ENCODE measurements around the gene RIT2. TPM values are rescaled to one million over a fixed set of nuclear protein-coding genes. Genes with fewer than 3 reads are reported as not detected.

The RIT2 gene
- polyA plus RNA-seq, 1 experiment: not detected

DNA sequence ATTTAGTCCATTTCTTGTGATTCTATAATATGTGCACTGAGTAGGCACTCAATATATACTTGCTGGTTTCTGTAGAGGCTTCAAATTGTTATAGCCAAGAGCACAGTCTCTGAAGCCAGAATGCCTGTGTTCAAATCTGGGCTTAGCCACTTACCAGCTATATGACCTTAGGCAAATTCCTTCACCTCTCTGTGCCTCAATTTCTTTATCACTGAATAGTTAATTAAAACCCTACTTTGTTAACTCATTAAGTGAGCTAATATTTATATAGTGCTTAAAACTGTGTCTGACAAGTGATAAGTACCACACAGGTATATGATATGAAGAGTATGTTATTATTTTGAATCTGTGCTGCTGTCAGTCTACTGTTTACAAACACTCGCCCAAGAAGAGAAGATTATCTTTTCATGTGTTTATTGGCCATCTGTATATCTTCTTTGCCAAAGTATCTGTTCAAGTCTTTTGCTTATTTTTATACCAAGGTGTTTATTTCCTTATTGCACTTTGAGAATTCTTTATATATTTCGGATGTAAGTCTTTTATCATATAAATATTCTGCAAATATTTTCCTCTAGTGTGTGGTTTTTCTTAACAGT lies 1.3 kb upstream of the RIT2 start:
- Histone ChIP-seq H3K9me3 (ENCODE audit: control insufficient read depth, insufficient read depth, low read length) (peaks cover 2% of the 10 kb centered on the region; the same call in 1 of the 2 replicates), H3K4me3 (ENCODE audit: low read depth, low read length) (no peak overlapping the region), H3K27me3 (ENCODE audit: control insufficient read depth, insufficient read depth, low read length) (no peaks in the 10 kb centered on the region), H3K27ac (ENCODE audit: low read depth, low read length) (no peak overlapping the region)
- TF ChIP-seq, protein P1, sequence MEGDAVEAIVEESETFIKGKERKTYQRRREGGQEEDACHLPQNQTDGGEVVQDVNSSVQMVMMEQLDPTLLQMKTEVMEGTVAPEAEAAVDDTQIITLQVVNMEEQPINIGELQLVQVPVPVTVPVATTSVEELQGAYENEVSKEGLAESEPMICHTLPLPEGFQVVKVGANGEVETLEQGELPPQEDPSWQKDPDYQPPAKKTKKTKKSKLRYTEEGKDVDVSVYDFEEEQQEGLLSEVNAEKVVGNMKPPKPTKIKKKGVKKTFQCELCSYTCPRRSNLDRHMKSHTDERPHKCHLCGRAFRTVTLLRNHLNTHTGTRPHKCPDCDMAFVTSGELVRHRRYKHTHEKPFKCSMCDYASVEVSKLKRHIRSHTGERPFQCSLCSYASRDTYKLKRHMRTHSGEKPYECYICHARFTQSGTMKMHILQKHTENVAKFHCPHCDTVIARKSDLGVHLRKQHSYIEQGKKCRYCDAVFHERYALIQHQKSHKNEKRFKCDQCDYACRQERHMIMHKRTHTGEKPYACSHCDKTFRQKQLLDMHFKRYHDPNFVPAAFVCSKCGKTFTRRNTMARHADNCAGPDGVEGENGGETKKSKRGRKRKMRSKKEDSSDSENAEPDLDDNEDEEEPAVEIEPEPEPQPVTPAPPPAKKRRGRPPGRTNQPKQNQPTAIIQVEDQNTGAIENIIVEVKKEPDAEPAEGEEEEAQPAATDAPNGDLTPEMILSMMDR (IDR thresholded peaks at IDR 0.05; ENCODE audit: low read depth, low read length): no peak
- no peak for DNase-seq (ENCODE audit: low read depth, low spot score)
- CTCF ChIA-PET: no interaction called here
- POLR2A ChIA-PET: no interaction called here

DNA sequence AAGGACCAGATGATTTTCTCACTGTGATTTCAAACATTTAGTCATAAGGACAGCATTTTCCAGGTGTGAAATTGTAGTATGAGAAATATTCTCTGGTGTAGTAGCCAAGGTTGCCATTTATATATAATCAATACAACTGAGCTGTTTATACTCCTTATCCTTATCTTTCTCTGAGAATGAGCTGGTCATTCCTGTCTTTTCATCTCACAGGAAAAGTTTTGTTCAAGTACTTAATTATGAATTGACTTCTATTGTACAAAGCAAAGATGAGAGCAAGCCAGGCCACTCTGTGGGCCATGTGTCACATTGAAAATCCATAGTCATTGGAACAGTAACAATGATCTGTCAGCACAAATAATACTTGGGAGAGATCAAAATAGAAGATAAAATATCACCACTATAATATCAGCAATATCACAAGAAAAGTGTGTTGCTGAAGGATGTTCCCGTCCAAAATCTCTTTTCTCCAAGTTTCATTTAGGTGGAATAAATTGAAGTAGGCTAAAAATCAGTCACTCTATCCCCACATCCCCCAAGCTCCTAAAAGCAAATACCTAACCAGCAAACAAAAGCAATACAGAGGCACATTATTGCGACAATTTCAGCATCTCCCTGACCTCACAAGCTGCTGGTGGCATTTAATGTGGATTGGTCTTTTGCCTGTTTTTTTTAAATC lies 2.1 kb downstream of the RIT2 start:
- H3K27ac ChIP-seq (ENCODE audit: low read depth, low read length): no peak overlapping the region
- no peak overlapping the region for H3K4me3 ChIP-seq (ENCODE audit: low read depth, low read length)
- ChIA-PET CTCF (no interaction called here), POLR2A (no interaction called here)
- no peaks in the 10 kb centered on the region for H3K27me3 ChIP-seq (ENCODE audit: control insufficient read depth, insufficient read depth, low read length)
- no peak for DNase-seq (ENCODE audit: low read depth, low spot score)
- H3K9me3 ChIP-seq (ENCODE audit: control insufficient read depth, insufficient read depth, low read length): peaks cover 2% of the 10 kb centered on the region; the same call in 1 of the 2 replicates
- TF ChIP-seq, protein P1 (IDR thresholded peaks at IDR 0.05; ENCODE audit: low read depth, low read length): no peak

DNA sequence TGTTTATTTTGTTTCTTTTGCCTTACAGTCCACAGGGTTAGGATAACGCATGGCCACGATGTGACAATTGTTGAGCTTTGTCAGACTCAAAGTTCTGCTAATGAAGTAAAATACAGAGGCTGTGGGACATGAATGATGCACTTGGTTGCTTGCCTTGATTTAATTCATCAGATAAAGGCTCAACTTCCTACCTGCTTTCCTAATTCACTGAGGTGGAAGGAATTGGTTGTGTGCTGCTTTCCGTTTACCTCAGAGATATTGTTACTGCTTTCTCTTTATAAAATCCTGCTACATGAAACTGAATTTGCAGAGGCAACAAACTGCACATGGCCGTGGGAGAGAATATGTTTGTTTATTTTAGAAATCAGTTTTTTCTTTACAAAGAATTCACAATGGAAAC lies 6.6 kb downstream of the RIT2 start:
- ChIA-PET CTCF (no interaction called here), POLR2A (no interaction called here)
- H3K9me3 ChIP-seq (ENCODE audit: control insufficient read depth, insufficient read depth, low read length): no peaks in the 10 kb centered on the region
- H3K27ac ChIP-seq (ENCODE audit: low read depth, low read length): no peak overlapping the region
- no peak overlapping the region for H3K4me3 ChIP-seq (ENCODE audit: low read depth, low read length)
- TF ChIP-seq, protein P1 (IDR thresholded peaks at IDR 0.05; ENCODE audit: low read depth, low read length): no peak
- H3K27me3 ChIP-seq (ENCODE audit: control insufficient read depth, insufficient read depth, low read length): no peaks in the 10 kb centered on the region
- DNase-seq (ENCODE audit: low read depth, low spot score): no peak

DNA sequence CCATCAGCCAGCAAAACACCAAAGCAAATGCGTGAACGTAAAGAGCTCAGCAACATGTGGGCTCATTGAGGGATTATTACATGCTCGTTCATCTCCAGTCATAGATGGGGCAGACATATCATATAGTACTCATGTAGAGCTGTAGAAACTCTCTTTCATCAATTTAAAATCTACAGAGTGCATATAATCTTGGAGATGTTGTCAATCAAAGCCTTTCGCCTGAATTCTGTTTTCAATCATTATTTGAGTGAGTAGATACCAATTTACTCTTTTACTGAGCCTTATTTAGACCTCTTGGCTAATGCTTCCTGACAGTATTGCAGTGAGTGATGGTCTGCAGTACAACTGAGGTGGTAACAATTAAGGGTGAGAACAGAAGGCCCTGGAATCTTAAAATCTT lies 7.0 kb downstream of the RIT2 start:
- ChIA-PET CTCF (no interaction called here), POLR2A (no interaction called here)
- no peaks in the 10 kb centered on the region for H3K9me3 ChIP-seq (ENCODE audit: control insufficient read depth, insufficient read depth, low read length)
- no peaks in the 10 kb centered on the region for H3K27me3 ChIP-seq (ENCODE audit: control insufficient read depth, insufficient read depth, low read length)
- H3K27ac ChIP-seq (ENCODE audit: low read depth, low read length): no peak overlapping the region
- TF ChIP-seq, protein P1 (IDR thresholded peaks at IDR 0.05; ENCODE audit: low read depth, low read length): no peak
- H3K4me3 ChIP-seq (ENCODE audit: low read depth, low read length): no peak overlapping the region
- DNase-seq (ENCODE audit: low read depth, low spot score): no peak

DNA sequence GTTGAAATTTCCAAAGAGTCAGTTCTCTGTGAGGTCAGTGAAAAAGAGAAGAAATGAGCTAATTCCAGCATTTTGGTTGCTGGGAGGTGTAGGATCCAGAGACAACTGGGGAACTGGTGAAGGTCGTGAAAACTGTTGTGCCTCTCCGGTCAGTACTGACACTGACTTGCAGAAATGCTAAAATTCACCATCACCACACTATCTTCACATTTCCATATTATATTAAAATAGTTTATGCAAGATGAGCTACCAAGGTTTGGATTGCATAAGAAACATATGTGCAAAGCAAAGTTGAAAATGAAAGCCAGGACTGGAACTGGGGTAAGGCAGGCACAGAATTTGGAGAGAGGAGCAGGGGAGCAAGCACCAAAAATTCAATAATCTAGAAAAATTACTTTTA lies 21.8 kb downstream of the RIT2 start:
- Histone ChIP-seq H3K27me3 (ENCODE audit: control insufficient read depth, insufficient read depth, low read length) (no peaks in the 10 kb centered on the region), H3K27ac (ENCODE audit: low read depth, low read length) (no peak overlapping the region), H3K4me3 (ENCODE audit: low read depth, low read length) (no peak overlapping the region), H3K9me3 (ENCODE audit: control insufficient read depth, insufficient read depth, low read length) (no peaks in the 10 kb centered on the region)
- CTCF ChIA-PET: no interaction called here
- no peak for DNase-seq (ENCODE audit: low read depth, low spot score)
- POLR2A ChIA-PET: no interaction called here
- TF ChIP-seq, protein P1 (IDR thresholded peaks at IDR 0.05; ENCODE audit: low read depth, low read length): no peak

All from AG04450 (cell line).